ENCODE data around the gene ATP5F1B.

GRCh38 chr12:56626701-56627100, 19.1 kb downstream of the ATP5F1B start:
- no peak for TF ChIP-seq CTCF (IDR thresholded peaks at IDR 0.05)
- no peak for TF ChIP-seq POLR2A (IDR thresholded peaks at IDR 0.05)

Measured in vagina (tissue), 2 donors.